D341Med (cell line): ENCODE data around the gene THEM5.
"Not testable (repeated sequence)": the region's sequence is repeated elsewhere in the genome, so short reads cannot be mapped to it uniquely, and the experiment has no call there.

Experiments
- DNase-seq: peaks from one replicate; pipeline ENCODE4 v3.0.0; 2012; ENCODE audit warnings: low spot score

The THEM5 gene

GRCh38 chr1:151853411-151853943 is at the start of gene THEM5:
TSS of gene THEM5 (minus strand) at chr1:151853712. CDS start at chr1:151853565, 147 bp downstream.
- no peak for DNase-seq

GRCh38 chr1:151902858-151903257 is 49.3 kb upstream of the THEM5 start:
- DNase-seq, result no peak

- not testable (repeated sequence) for DNase-seq
Observed at GRCh38 chr1:151900804-151901203, 47.3 kb upstream of the THEM5 start.

- DNase-seq, result no peak
Observed at GRCh38 chr1:151898519-151898991, 45.0 kb upstream of the THEM5 start.

GRCh38 chr1:151897991-151898431 is 44.5 kb upstream of the THEM5 start:
- DNase-seq, result no peak

GRCh38 chr1:151893176-151893924 is 39.8 kb upstream of the THEM5 start:
- DNase-seq, result no peak

- no peak for DNase-seq
Observed at GRCh38 chr1:151892190-151892589, 38.7 kb upstream of the THEM5 start.

GRCh38 chr1:151891512-151891911 is 38.0 kb upstream of the THEM5 start:
- no peak for DNase-seq

GRCh38 chr1:151888972-151889570 is 35.6 kb upstream of the THEM5 start:
- DNase-seq, result no peak

- no peak for DNase-seq
Observed at GRCh38 chr1:151887028-151887427, 33.5 kb upstream of the THEM5 start.

GRCh38 chr1:151885479-151885878 is 32.0 kb upstream of the THEM5 start:
- DNase-seq, result no peak

GRCh38 chr1:151884879-151885278 is 31.4 kb upstream of the THEM5 start:
- not testable (repeated sequence) for DNase-seq

- DNase-seq, result not testable (repeated sequence)
Observed at GRCh38 chr1:151884445-151884844, 30.9 kb upstream of the THEM5 start.

- DNase-seq, result not testable (repeated sequence)
Observed at GRCh38 chr1:151883898-151884297, 30.4 kb upstream of the THEM5 start.

- not testable (repeated sequence) for DNase-seq
Observed at GRCh38 chr1:151882918-151883317, 29.4 kb upstream of the THEM5 start.

- DNase-seq, result no peak
Observed at GRCh38 chr1:151882466-151882865, 29.0 kb upstream of the THEM5 start.

- DNase-seq, result no peak
Observed at GRCh38 chr1:151881479-151881878, 28.0 kb upstream of the THEM5 start.

GRCh38 chr1:151875419-151876097 is 22.0 kb upstream of the THEM5 start:
- no peak for DNase-seq

- DNase-seq, result not testable (repeated sequence)
Observed at GRCh38 chr1:151872776-151873175, 19.3 kb upstream of the THEM5 start.

GRCh38 chr1:151871284-151872030 is 17.9 kb upstream of the THEM5 start:
- no peak for DNase-seq

GRCh38 chr1:151868486-151868885 is 15.0 kb upstream of the THEM5 start:
- no peak for DNase-seq
